Measurements from ENCODE around the gene RIN3. TPM values are rescaled to one million over a fixed set of nuclear protein-coding genes. Genes with fewer than 3 reads are reported as not detected.

The RIN3 gene
- total and polyA plus RNA-seq, 2 of the 4 experiments (the other 2 are of a cell fraction), result 2.5 to 11.1 TPM

GRCh38 chr14:92575748-92576303 is 62.2 kb downstream of the RIN3 start:
- intact Hi-C loops (cut with micrococcal nuclease) (no loop called here), in situ Hi-C loops (cut with MboI; ENCODE audit: low sequenced_read_pairs) (no loop called here), dilution Hi-C loops (cut with HindIII; ENCODE audit: low sequenced_read_pairs, unreplicated experiment) (no loop called here)
- TF ChIP-seq POLR2A (IDR thresholded peaks at IDR 0.05; ENCODE audit: low read depth, low read length), result no peak
- TF ChIP-seq, protein P1, sequence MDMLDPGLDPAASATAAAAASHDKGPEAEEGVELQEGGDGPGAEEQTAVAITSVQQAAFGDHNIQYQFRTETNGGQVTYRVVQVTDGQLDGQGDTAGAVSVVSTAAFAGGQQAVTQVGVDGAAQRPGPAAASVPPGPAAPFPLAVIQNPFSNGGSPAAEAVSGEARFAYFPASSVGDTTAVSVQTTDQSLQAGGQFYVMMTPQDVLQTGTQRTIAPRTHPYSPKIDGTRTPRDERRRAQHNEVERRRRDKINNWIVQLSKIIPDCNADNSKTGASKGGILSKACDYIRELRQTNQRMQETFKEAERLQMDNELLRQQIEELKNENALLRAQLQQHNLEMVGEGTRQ (IDR thresholded peaks at IDR 0.05; ENCODE audit: low read depth, low read length), result no peak
- TF ChIP-seq CHD1 (IDR thresholded peaks at IDR 0.05; ENCODE audit: low read depth, low read length), result no peak
- no peak for TF ChIP-seq SMC3 (IDR thresholded peaks at IDR 0.05; ENCODE audit: low read depth, low read length)
- TF ChIP-seq BHLHE40 (IDR thresholded peaks at IDR 0.05; ENCODE audit: low read depth, low read length), result no peak
- TF ChIP-seq, protein P2, sequence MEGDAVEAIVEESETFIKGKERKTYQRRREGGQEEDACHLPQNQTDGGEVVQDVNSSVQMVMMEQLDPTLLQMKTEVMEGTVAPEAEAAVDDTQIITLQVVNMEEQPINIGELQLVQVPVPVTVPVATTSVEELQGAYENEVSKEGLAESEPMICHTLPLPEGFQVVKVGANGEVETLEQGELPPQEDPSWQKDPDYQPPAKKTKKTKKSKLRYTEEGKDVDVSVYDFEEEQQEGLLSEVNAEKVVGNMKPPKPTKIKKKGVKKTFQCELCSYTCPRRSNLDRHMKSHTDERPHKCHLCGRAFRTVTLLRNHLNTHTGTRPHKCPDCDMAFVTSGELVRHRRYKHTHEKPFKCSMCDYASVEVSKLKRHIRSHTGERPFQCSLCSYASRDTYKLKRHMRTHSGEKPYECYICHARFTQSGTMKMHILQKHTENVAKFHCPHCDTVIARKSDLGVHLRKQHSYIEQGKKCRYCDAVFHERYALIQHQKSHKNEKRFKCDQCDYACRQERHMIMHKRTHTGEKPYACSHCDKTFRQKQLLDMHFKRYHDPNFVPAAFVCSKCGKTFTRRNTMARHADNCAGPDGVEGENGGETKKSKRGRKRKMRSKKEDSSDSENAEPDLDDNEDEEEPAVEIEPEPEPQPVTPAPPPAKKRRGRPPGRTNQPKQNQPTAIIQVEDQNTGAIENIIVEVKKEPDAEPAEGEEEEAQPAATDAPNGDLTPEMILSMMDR (conservative IDR thresholded peaks at IDR 0.05; ENCODE audit: low read depth, low read length), result no peak
- TF ChIP-seq FOS (IDR thresholded peaks at IDR 0.05; ENCODE audit: low read depth, low read length), result no peak
- TF ChIP-seq RAD21 (IDR thresholded peaks at IDR 0.05; ENCODE audit: low read length), result no peak
- TF ChIP-seq MAFK (IDR thresholded peaks at IDR 0.05; ENCODE audit: low read depth, low read length), result no peak
- TF ChIP-seq MAZ (IDR thresholded peaks at IDR 0.05; ENCODE audit: borderline replicate concordance, low read depth, low read length), result no peak
- TF ChIP-seq CEBPB (IDR thresholded peaks at IDR 0.05; ENCODE audit: low read depth, low read length), result no peak
- TF ChIP-seq MXI1 (IDR thresholded peaks at IDR 0.05; ENCODE audit: borderline replicate concordance, low read depth, low read length), result no peak
- TF ChIP-seq RCOR1 (IDR thresholded peaks at IDR 0.05; ENCODE audit: insufficient replicate concordance, low read length), result no peak
- no peak for TF ChIP-seq RFX5 (IDR thresholded peaks at IDR 0.05; ENCODE audit: low read depth, low read length)
- TF ChIP-seq NFE2L2 (IDR thresholded peaks at IDR 0.05; ENCODE audit: low read depth, low read length), result no peak
- TF ChIP-seq ELK1 (IDR thresholded peaks at IDR 0.05; ENCODE audit: borderline replicate concordance, low read depth, low read length), result no peak
- POLR2A ChIA-PET (ENCODE audit: unreplicated experiment), result no interaction called here
- H2BK15ac ChIP-seq (ENCODE audit: low read depth, low read length), result no peak overlapping the region
- DNase-seq (no peak), ATAC-seq (ENCODE audit: low read depth) (no peak)
- H3K27ac ChIP-seq (ENCODE audit: insufficient read depth, low read length), result no peak overlapping the region
- no peak overlapping the region for H2BK20ac ChIP-seq (ENCODE audit: low read depth, low read length)
- H3K9me3 ChIP-seq (ENCODE audit: control insufficient read depth, insufficient read depth, low read length), result no peaks in the 10 kb centered on the region
- H3K4me1 ChIP-seq (ENCODE audit: control insufficient read depth, insufficient read depth, low read length), result peaks cover 7% of the 10 kb centered on the region
- no peak overlapping the region for H2BK120ac ChIP-seq (ENCODE audit: low read depth, low read length)
- H3K14ac ChIP-seq (replicated peaks; ENCODE audit: low read depth, low read length), result no peak overlapping the region
- H3K36me3 ChIP-seq (ENCODE audit: control insufficient read depth, insufficient read depth, low read length), result peaks cover 26% of the 10 kb centered on the region
- CTCF ChIA-PET, result interaction anchor here (1.5 kb wide), 1 partner anchor 11 kb away, joined by 6 read pairs; no protein-coding TSS in a partner anchor
- BruUV-seq (replicated peaks), result no TSS peak
- no peak overlapping the region for H2AK9ac ChIP-seq (replicated peaks; ENCODE audit: low read depth, low read length, poor library complexity)
- no peak overlapping the region for H4K5ac ChIP-seq (ENCODE audit: low read depth, low read length)
- H2BK5ac ChIP-seq (ENCODE audit: low read depth, low read length, poor library complexity, severe bottlenecking), result no peak overlapping the region
- H4K8ac ChIP-seq (ENCODE audit: low read depth in 2 of 2, low read length in 2 of 2), result no peak overlapping the region
- H3K79me1 ChIP-seq (ENCODE audit: low read depth in 1 of 2, low read length in 2 of 2), result peaks cover 0 to 45% of the 10 kb centered on the region in 2 experiments; a peak in 3 of 4 replicates
- 0 out of 2 replicates have a peak, but pooled peaks cover 4% of the 10 kb centered on the region for H4K20me1 ChIP-seq (ENCODE audit: insufficient read depth, low read length)
- WGBS, 2 experiments (ENCODE audit: extremely low coverage in 2 of 2, insufficient read length in 1 of 2), result 93% methylated on average over 2 of the region's 7 CpGs; no CpG with 5 or more reads in 1 of the 2 experiments
- H3K18ac ChIP-seq (ENCODE audit: low read depth, low read length), result no peak overlapping the region
- H3K4me3 ChIP-seq (ENCODE audit: insufficient read depth, low read depth, low read length), result no peak overlapping the region
- H3K56ac ChIP-seq (ENCODE audit: extremely low read depth, insufficient read depth, low read length), result no peak overlapping the region
- H3K4ac ChIP-seq (ENCODE audit: low read depth, low read length), result no peak overlapping the region
- H3K27me3 ChIP-seq (ENCODE audit: control insufficient read depth, insufficient read depth, low read length), result no peaks in the 10 kb centered on the region
- H2AK5ac ChIP-seq (ENCODE audit: low read depth, low read length), result no peak overlapping the region
- peaks cover 9% of the 10 kb centered on the region for H3K9me1 ChIP-seq (ENCODE audit: insufficient read depth, low read length)
- H2AFZ ChIP-seq (replicated peaks; ENCODE audit: low read length, poor library complexity), result no peak overlapping the region
- no peak overlapping the region for H3K23ac ChIP-seq (ENCODE audit: low read depth, low read length)
- H3K4me2 ChIP-seq (ENCODE audit: low read depth, low read length), result no peak overlapping the region
- H4K91ac ChIP-seq (ENCODE audit: insufficient read depth, low read depth, low read length), result no peak overlapping the region
- H3K9ac ChIP-seq (ENCODE audit: low read depth, low read length), result no peak overlapping the region
